ENCODE results near the gene CBARP. TPM values are rescaled to one million over a fixed set of nuclear protein-coding genes. Genes with fewer than 3 reads are reported as not detected.

Gene CBARP
- total and polyA plus RNA-seq, 2 of the 13 experiments (the other 11 are each of a cell fraction or from before 2014, with no cell fraction given) = 1.2 to 1.4 TPM

GRCh38 chr19:1239796-1240737, 2.3 kb upstream of the CBARP start (continued):
- TF ChIP-seq, protein P1, sequence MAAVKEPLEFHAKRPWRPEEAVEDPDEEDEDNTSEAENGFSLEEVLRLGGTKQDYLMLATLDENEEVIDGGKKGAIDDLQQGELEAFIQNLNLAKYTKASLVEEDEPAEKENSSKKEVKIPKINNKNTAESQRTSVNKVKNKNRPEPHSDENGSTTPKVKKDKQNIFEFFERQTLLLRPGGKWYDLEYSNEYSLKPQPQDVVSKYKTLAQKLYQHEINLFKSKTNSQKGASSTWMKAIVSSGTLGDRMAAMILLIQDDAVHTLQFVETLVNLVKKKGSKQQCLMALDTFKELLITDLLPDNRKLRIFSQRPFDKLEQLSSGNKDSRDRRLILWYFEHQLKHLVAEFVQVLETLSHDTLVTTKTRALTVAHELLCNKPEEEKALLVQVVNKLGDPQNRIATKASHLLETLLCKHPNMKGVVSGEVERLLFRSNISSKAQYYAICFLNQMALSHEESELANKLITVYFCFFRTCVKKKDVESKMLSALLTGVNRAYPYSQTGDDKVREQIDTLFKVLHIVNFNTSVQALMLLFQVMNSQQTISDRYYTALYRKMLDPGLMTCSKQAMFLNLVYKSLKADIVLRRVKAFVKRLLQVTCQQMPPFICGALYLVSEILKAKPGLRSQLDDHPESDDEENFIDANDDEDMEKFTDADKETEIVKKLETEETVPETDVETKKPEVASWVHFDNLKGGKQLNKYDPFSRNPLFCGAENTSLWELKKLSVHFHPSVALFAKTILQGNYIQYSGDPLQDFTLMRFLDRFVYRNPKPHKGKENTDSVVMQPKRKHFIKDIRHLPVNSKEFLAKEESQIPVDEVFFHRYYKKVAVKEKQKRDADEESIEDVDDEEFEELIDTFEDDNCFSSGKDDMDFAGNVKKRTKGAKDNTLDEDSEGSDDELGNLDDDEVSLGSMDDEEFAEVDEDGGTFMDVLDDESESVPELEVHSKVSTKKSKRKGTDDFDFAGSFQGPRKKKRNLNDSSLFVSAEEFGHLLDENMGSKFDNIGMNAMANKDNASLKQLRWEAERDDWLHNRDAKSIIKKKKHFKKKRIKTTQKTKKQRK (IDR thresholded peaks at IDR 0.05; ENCODE audit: low read length) = no peak
- no peak for TF ChIP-seq ZSCAN9 (CRISPR knock-in tag; IDR thresholded peaks at IDR 0.05; ENCODE audit: borderline replicate concordance)
- no peak for TF ChIP-seq SNRNP70 (IDR thresholded peaks at IDR 0.05; ENCODE audit: low read depth, low read length)
- TF ChIP-seq ZNF605 (CRISPR knock-in tag; IDR thresholded peaks at IDR 0.05) = peak; percentile 55; the same call in 1 of the 2 replicates
- no peak for TF ChIP-seq PPARG (CRISPR knock-in tag; conservative IDR thresholded peaks at IDR 0.05)
- TF ChIP-seq SMYD3 (CRISPR knock-in tag; IDR thresholded peaks at IDR 0.05) = no peak
- no peak for TF ChIP-seq ZFP41 (CRISPR knock-in tag; IDR thresholded peaks at IDR 0.05; ENCODE audit: borderline replicate concordance)
- TF ChIP-seq NFATC3 (CRISPR knock-in tag; IDR thresholded peaks at IDR 0.05) = no peak
- peak; percentile 35; the same call in 1 of the 2 replicates for TF ChIP-seq PHF8 (CRISPR knock-in tag; IDR thresholded peaks at IDR 0.05)
- no peak for TF ChIP-seq NBN (conservative IDR thresholded peaks at IDR 0.05)
- no peak for TF ChIP-seq ZBTB39 (CRISPR knock-in tag; IDR thresholded peaks at IDR 0.05)
- no peak; the same call in 1 of the 2 replicates for TF ChIP-seq ATF7-NPFF (CRISPR knock-in tag; IDR thresholded peaks at IDR 0.05; ENCODE audit: low read depth)
- no peak for TF ChIP-seq AHR (CRISPR knock-in tag; IDR thresholded peaks at IDR 0.05)
- no peak for TF ChIP-seq SIX4 (CRISPR knock-in tag; IDR thresholded peaks at IDR 0.05)
- no peak for TF ChIP-seq ARID5B (CRISPR knock-in tag; IDR thresholded peaks at IDR 0.05)
- TF ChIP-seq CHCHD3 (CRISPR knock-in tag; IDR thresholded peaks at IDR 0.05) = no peak
- no peak for TF ChIP-seq THYN1 (CRISPR knock-in tag; IDR thresholded peaks at IDR 0.05; ENCODE audit: borderline replicate concordance, low read depth)
- no peak for TF ChIP-seq IKZF1 (IDR thresholded peaks at IDR 0.05)
- no peak for TF ChIP-seq CEBPB (IDR thresholded peaks at IDR 0.05; ENCODE audit: borderline replicate concordance, low read depth, low read length)
- TF ChIP-seq HHEX (CRISPR knock-in tag; IDR thresholded peaks at IDR 0.05) = no peak
- TF ChIP-seq CENPX (CRISPR knock-in tag; IDR thresholded peaks at IDR 0.05) = no peak
- no peak for TF ChIP-seq XRCC5 (optimal IDR thresholded peaks at IDR 0.05; ENCODE audit: low read length)
